NB4 (cell line): Measurements from ENCODE around the gene RPL14.

Source experiments
- POLR2A ChIP-seq: IDR thresholded peaks from 2 replicates; pipeline ENCODE4 v1.6.1; 2011; ENCODE audit warnings: mild to moderate bottlenecking; ENCODE audit not compliant: insufficient read length; ENCODE audit errors: extremely low read depth
- TF ChIP-seq, protein P1 (sequence below): IDR thresholded peaks from one replicate; pipeline ENCODE4 v1.5.1; 2012; ENCODE audit warnings: low read depth, low read length
- TF ChIP-seq, protein P2 (sequence below): IDR thresholded peaks from 2 replicates; pipeline ENCODE4 v1.6.1; 2011; ENCODE audit warnings: low read depth, low read length

DNA sequence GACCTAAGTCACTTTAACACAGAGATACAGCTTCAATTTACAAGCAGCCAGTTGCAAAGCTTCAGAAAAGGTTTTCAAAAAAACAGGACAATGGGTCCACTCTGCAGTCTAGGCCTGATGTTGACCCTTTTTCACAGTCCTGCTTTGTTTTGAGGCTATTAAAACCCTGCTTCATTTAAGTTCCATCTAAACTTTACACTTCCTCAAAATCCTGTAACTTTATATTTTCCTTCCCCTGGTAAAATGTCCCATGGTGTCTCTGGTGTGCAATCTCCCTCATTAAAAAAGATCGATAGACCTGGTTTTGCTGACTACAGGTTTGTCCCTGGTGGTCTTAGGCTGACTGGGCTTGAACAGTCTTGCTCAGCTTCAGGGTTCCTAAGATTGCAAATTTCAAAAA is 5.1 kb upstream of the RPL14 start:
- TF ChIP-seq, protein P1, sequence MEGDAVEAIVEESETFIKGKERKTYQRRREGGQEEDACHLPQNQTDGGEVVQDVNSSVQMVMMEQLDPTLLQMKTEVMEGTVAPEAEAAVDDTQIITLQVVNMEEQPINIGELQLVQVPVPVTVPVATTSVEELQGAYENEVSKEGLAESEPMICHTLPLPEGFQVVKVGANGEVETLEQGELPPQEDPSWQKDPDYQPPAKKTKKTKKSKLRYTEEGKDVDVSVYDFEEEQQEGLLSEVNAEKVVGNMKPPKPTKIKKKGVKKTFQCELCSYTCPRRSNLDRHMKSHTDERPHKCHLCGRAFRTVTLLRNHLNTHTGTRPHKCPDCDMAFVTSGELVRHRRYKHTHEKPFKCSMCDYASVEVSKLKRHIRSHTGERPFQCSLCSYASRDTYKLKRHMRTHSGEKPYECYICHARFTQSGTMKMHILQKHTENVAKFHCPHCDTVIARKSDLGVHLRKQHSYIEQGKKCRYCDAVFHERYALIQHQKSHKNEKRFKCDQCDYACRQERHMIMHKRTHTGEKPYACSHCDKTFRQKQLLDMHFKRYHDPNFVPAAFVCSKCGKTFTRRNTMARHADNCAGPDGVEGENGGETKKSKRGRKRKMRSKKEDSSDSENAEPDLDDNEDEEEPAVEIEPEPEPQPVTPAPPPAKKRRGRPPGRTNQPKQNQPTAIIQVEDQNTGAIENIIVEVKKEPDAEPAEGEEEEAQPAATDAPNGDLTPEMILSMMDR: no peak
- no peak for TF ChIP-seq POLR2A
- TF ChIP-seq, protein P2, sequence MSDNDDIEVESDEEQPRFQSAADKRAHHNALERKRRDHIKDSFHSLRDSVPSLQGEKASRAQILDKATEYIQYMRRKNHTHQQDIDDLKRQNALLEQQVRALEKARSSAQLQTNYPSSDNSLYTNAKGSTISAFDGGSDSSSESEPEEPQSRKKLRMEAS: no peak
